ENCODE data around the gene LRRN4.

Gene LRRN4

DNA sequence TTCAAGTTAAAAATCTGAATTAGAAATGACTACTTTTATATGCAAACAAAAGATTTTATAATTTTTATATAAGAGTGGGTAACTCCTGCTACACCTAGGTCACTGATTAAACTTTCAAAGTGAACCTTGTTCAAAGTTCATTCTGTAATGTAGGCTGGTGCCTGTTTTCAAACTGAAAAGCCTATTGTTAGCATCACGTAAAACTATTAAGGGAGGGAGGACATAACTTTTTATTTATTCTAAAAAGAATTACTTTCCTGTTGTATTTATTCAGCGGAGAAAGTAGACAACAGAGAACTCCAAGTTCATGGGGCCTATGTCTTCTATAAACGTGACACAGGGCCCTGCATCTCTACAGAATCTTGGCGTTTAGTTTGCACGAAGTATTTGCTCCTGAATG, 41.5 kb upstream of the LRRN4 start:
- TF ChIP-seq, protein P1, sequence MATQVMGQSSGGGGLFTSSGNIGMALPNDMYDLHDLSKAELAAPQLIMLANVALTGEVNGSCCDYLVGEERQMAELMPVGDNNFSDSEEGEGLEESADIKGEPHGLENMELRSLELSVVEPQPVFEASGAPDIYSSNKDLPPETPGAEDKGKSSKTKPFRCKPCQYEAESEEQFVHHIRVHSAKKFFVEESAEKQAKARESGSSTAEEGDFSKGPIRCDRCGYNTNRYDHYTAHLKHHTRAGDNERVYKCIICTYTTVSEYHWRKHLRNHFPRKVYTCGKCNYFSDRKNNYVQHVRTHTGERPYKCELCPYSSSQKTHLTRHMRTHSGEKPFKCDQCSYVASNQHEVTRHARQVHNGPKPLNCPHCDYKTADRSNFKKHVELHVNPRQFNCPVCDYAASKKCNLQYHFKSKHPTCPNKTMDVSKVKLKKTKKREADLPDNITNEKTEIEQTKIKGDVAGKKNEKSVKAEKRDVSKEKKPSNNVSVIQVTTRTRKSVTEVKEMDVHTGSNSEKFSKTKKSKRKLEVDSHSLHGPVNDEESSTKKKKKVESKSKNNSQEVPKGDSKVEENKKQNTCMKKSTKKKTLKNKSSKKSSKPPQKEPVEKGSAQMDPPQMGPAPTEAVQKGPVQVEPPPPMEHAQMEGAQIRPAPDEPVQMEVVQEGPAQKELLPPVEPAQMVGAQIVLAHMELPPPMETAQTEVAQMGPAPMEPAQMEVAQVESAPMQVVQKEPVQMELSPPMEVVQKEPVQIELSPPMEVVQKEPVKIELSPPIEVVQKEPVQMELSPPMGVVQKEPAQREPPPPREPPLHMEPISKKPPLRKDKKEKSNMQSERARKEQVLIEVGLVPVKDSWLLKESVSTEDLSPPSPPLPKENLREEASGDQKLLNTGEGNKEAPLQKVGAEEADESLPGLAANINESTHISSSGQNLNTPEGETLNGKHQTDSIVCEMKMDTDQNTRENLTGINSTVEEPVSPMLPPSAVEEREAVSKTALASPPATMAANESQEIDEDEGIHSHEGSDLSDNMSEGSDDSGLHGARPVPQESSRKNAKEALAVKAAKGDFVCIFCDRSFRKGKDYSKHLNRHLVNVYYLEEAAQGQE (IDR thresholded peaks at IDR 0.05; ENCODE audit: insufficient read depth in 1 of 2, low read depth in 2 of 2, low read length in 2 of 2), result no peak
- no peak for TF ChIP-seq POLR2AphosphoS5 (IDR thresholded peaks at IDR 0.05; ENCODE audit: low read depth, low read length)
- TF ChIP-seq TAF1 (IDR thresholded peaks at IDR 0.05; ENCODE audit: borderline replicate concordance, insufficient read depth, low read length), result no peak
- no peak for TF ChIP-seq SIN3A (IDR thresholded peaks at IDR 0.05; ENCODE audit: borderline replicate concordance, insufficient read depth, low read length)
- TF ChIP-seq FOXP2 (optimal IDR thresholded peaks at IDR 0.05; ENCODE audit: borderline replicate concordance, extremely low read depth, extremely low read length, insufficient read depth), result no peak

DNA sequence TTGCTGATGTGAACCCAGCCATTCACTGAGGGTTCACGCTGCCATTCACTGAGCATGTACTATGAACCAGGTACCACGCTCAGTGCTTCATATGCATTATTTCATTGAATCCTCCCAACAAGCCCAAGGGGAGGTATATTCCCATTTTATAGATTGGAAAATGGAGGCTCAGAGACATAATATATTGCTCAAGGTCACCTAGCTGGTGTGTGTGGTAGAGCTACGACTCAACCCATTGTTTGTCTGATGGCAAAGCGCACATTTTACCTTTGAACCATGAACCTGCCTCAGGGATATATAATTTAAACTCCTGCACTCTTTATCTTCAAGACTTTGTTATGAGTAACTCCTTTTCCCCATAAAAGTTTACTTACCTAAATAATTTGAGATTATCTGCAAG, 40.7 kb upstream of the LRRN4 start:
- TF ChIP-seq TAF1 (IDR thresholded peaks at IDR 0.05; ENCODE audit: borderline replicate concordance, insufficient read depth, low read length), result no peak
- no peak for TF ChIP-seq FOXP2 (optimal IDR thresholded peaks at IDR 0.05; ENCODE audit: borderline replicate concordance, extremely low read depth, extremely low read length, insufficient read depth)
- no peak for TF ChIP-seq SIN3A (IDR thresholded peaks at IDR 0.05; ENCODE audit: borderline replicate concordance, insufficient read depth, low read length)
- no peak for TF ChIP-seq POLR2AphosphoS5 (IDR thresholded peaks at IDR 0.05; ENCODE audit: low read depth, low read length)
- TF ChIP-seq, protein P1 (IDR thresholded peaks at IDR 0.05; ENCODE audit: insufficient read depth in 1 of 2, low read depth in 2 of 2, low read length in 2 of 2), result no peak

DNA sequence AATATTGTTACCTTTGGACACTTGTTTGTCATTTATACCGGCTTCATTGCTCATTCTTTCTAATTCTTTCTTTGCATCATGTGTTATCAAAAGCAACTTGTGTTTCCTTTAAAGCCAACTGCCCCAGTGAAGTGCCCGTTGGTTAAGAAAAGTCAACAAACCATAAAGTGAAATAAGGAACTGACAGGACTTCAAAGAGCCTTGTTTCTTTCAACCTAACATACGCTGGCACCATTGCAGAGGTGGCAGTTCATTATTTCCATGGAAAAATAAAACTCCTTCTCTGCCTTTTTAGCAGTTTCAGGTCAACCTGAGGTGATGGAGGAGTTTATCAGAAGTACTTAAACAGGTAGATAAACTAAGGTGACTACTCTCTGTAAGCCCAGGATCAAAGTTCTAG, 40.2 kb upstream of the LRRN4 start:
- TF ChIP-seq FOXP2 (optimal IDR thresholded peaks at IDR 0.05; ENCODE audit: borderline replicate concordance, extremely low read depth, extremely low read length, insufficient read depth) (no peak), SIN3A (IDR thresholded peaks at IDR 0.05; ENCODE audit: borderline replicate concordance, insufficient read depth, low read length) (no peak), POLR2AphosphoS5 (IDR thresholded peaks at IDR 0.05; ENCODE audit: low read depth, low read length) (no peak), TAF1 (IDR thresholded peaks at IDR 0.05; ENCODE audit: borderline replicate concordance, insufficient read depth, low read length) (no peak)
- TF ChIP-seq, protein P1 (IDR thresholded peaks at IDR 0.05; ENCODE audit: insufficient read depth in 1 of 2, low read depth in 2 of 2, low read length in 2 of 2), result no peak

DNA sequence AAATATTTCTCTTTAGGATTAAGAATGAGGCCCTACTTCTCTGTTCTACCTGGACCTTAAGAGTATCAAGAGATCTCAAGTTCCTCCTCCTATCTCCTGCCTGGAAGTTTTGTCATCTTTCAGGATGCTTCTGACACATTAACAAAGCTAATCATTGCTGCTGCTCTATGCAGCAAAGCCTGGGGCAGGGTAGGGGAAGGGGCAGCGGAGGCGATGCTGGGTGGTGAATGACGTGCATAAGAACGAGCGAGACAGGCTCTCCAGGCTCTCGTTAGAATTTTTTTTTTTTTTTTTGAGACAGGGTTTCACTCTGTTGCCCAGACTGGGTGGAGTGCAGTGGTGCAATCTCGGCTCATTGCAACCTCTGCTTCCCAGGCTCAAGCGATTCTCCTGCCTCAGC, 37.8 kb upstream of the LRRN4 start:
- no peak for TF ChIP-seq TAF1 (IDR thresholded peaks at IDR 0.05; ENCODE audit: borderline replicate concordance, insufficient read depth, low read length)
- TF ChIP-seq, protein P1 (IDR thresholded peaks at IDR 0.05; ENCODE audit: insufficient read depth in 1 of 2, low read depth in 2 of 2, low read length in 2 of 2), result no peak
- no peak for TF ChIP-seq FOXP2 (optimal IDR thresholded peaks at IDR 0.05; ENCODE audit: borderline replicate concordance, extremely low read depth, extremely low read length, insufficient read depth)
- no peak for TF ChIP-seq POLR2AphosphoS5 (IDR thresholded peaks at IDR 0.05; ENCODE audit: low read depth, low read length)

DNA sequence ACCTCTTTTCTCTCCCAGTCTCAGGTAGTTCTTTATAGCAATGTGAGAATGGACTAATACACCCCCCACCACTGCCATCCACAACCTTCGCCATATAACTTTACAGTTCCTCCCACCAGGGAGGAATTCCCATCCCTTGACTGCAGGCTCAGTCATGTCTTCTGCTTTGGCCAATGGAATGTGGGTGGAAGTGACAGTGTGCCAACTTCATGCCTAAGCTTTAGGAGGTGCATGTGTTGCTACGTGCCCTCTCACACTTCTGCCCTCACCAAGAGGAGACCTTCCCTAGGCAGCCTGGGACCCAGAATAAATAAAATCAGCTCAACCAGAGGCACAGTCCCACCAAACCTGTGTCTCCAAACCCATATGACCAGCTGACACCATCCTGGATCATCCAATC, 33.0 kb upstream of the LRRN4 start:
- TF ChIP-seq FOXP2 (optimal IDR thresholded peaks at IDR 0.05; ENCODE audit: borderline replicate concordance, extremely low read depth, extremely low read length, insufficient read depth), result no peak
- no peak for TF ChIP-seq POLR2AphosphoS5 (IDR thresholded peaks at IDR 0.05; ENCODE audit: low read depth, low read length)
- no peak for TF ChIP-seq TAF1 (IDR thresholded peaks at IDR 0.05; ENCODE audit: borderline replicate concordance, insufficient read depth, low read length)
- TF ChIP-seq, protein P1 (IDR thresholded peaks at IDR 0.05; ENCODE audit: insufficient read depth in 1 of 2, low read depth in 2 of 2, low read length in 2 of 2), result no peak
- no peak for TF ChIP-seq SIN3A (IDR thresholded peaks at IDR 0.05; ENCODE audit: borderline replicate concordance, insufficient read depth, low read length)

Data from PFSK-1 (cell line).